Measurements from ENCODE around the gene KCTD11.

GRCh38 chr17:7380321-7380720 lies 28.4 kb downstream of the KCTD11 start:
- TF ChIP-seq EZH2 (IDR thresholded peaks at IDR 0.05; ENCODE audit: insufficient read depth, poor library complexity, severe bottlenecking) = no peak
- no peak for TF ChIP-seq EZH2phosphoT487 (IDR thresholded peaks at IDR 0.05; ENCODE audit: insufficient read depth, low read depth)
